Subcutaneous adipose tissue (tissue), 4 donors: ENCODE results near the gene GPR78. TPM values are rescaled to one million over a fixed set of nuclear protein-coding genes. Genes with fewer than 3 reads are reported as not detected.

Experiments
- total RNA-seq, 4 donors: library from RNA; depleted of rRNA; stranded (reverse); fragments of >200 nt; gene quantifications; one replicate each; pipeline ENCODE4 v1.1.0, GENCODE V29; 2016
- TF ChIP-seq, protein P1 (sequence below): fragments of 450-650 bp; IDR thresholded peaks from one replicate; pipeline ENCODE4 v1.5.1; 2016; ENCODE audit warnings: low read depth, mild to moderate bottlenecking, control low read depth, antibody characterized with exemption, moderate library complexity

The GPR78 gene
- total RNA-seq, 4 donors from 2014 or later = not detected

DNA sequence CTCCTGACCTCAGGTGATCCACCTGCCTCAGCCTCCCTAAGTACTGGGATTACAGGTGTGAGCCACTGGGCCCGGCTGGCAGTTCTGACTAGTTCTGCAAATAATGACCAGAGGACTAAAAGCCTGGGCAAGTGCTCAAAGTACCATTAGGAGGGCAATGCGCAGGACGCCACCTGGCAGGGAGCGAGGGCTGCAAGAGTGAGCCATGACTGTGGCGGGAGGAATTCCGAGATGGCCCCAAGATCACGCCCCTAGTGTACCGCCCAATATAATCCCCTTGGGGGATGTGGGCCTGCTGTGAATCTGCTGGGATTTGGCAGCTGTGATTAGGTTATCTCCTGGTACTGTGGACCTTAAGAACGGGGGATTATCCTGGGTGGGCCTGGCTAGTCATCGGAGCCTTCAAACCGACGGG is 26.2 kb upstream of the GPR78 start:
- TF ChIP-seq, protein P1, sequence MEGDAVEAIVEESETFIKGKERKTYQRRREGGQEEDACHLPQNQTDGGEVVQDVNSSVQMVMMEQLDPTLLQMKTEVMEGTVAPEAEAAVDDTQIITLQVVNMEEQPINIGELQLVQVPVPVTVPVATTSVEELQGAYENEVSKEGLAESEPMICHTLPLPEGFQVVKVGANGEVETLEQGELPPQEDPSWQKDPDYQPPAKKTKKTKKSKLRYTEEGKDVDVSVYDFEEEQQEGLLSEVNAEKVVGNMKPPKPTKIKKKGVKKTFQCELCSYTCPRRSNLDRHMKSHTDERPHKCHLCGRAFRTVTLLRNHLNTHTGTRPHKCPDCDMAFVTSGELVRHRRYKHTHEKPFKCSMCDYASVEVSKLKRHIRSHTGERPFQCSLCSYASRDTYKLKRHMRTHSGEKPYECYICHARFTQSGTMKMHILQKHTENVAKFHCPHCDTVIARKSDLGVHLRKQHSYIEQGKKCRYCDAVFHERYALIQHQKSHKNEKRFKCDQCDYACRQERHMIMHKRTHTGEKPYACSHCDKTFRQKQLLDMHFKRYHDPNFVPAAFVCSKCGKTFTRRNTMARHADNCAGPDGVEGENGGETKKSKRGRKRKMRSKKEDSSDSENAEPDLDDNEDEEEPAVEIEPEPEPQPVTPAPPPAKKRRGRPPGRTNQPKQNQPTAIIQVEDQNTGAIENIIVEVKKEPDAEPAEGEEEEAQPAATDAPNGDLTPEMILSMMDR = no peak

DNA sequence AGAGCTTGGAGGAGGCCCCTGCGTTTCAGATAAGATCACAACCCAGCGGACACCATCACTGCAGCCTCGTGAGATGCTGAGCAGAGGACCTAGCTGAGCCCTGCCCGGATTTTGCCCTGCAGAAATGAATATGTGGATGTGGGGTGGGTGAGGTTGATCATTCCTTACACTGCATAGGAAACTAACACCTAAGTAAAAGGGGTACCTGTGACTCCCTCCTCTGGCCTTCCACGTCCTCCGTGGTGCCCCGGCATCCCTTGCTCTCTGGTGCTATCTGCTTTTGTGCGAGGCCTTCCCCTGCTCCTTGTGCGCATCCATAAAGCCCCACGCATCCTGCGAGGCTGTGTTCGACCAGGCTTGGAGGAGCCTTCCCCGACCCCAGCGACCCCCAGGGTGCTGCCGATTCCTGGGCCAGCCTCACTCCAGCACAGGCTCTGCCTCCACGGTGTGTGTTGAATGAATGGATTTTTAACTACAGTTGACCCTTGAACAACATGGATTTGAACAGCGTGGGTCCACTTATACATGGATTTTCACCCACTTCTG is 25.6 kb upstream of the GPR78 start:
- TF ChIP-seq, protein P1 = no peak

DNA sequence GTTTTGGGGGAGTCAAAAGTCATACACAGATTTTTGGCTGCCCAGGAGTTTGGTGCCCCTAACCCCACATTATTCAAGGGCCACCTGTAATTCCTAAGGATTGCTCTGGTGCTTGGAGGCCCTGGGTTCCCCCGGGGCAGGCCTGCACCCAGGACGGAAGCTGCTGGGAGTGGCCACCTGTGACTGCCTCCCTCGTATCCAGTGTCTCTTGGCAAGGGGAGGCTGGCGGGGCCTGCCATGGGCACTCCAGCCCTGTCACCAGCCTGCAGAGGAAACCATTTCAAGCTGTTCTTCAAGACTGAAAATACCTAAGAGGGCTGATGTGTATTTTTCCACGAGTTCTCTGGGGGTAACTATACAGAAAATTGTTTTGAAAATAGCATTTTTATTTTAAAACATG is 24.5 kb upstream of the GPR78 start:
- TF ChIP-seq, protein P1 = no peak

DNA sequence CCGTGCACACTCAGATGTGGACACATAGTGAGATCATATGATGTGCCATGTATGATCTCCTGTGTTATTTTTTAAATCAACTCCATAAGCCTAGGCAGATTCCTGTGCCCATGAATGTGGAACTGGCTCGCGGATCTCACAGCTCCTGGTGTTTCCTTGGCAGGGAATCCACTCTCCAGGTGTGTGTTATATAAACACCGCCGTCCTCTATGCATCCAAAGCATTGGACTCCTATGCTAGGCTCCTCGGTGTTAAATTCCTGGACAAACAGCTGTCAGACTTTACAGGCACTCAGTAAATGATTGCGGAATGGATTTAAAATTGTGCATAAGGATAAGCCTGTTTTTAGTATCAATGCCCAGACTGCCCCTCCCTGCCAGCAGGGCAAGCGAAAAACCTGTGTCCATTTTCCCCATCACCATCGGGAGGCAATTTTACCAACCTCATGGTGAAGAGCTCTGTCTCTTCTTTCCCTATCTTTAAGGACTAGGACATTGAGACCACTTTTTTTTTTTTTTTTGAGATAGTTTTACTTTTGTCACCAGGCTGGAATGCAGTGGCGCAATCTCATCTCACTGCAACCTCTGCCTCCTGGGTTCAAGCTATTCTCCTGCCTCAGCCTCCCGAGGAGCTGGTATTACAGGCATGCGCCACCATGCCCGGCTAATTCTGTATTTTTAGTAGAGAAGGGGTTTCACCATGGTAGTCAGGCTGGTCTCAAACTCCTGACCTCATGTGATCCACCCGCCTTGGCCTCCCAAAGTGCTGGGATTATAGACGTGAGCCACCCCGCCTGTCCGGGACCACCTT is 23.6 kb upstream of the GPR78 start:
- TF ChIP-seq, protein P1 = no peak

DNA sequence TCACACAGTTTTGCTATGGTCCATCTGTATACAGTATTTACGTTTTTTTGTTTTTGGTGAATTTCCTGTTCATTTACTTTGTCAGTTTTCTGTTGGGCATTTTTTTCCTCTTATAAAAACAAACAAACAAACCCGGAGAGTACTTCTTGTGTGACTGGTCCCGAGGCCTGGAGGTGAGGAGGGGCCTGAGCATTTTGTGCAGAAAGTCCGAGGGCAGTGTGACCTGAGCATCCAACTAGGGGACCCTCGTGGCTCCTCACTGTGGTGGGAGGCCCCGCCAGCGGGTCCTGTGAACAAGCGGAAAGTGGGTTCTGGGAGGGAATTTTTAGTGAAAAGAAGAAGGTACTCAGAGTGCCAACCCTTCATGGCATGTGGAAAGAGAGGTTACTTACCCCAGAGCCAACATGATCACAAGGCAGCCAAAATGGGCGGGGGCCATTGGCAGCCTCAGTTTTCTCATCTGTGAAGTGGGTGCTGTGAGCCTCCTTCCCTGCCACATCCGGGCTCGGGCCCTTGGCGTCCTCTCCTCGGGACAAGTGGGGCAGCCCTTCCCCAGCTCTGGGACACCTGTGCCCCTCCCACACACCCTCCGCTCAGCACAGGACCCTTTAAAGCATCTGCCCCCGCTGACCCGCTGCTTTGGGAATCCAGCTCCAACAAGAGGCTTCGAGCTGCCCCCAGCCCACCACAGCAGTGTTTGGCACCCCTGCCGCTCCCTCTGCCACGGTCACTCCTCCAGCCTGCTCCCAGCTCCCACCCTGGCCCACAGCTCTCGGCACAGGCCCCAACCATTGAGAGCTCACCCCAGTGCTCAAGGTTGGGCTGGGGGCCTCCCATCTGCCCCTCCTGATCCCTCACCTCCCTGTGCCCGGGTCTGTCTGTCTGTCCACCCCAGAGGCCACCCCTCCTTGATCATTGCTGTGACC is 22.8 kb upstream of the GPR78 start:
- TF ChIP-seq, protein P1 = no peak

DNA sequence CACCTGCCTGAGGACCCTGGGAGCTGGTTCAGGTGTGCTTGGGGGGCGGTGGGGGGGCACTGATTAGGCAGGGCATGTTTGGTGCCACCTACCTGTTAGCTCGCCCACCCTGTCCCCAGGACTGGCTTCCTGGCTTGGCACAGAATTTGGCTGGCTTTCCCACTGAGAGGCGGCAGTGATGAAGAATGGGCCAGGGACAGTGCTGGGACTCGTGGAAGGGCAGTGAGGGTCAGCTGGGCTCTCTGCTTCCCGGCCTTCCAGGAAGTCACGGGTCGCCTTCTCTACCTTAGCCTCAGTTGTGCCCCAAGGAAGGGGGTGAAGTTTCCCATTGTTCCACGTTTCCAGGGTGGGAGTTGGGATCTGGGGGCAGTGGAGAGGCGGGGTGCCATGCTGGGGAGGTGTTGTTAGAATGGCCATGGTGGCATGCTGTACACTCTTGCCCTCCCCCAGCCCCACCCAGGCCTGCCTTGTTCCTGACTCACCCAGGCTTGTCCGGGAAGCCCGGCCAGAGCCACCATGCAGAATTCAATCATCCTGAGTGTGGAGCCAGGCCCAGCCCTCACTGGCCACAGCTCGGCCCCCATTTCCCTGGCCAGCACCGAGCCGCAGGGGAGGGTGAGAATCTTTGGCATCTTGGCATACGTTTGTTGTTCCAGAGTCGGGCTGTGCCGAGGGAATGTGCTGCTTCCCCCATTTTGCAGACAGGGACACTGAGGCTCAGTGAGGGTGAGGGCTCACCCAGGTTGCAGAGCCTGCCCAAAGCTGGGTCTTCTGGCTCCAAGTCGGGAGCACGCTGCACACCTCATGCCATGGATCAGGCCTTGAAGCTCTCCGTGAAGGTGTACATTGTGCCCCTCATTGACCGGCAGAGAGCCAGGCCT is 21.9 kb upstream of the GPR78 start:
- TF ChIP-seq, protein P1 = no peak
